Ovary (tissue), 3 donors: Measurements from ENCODE around the gene BLOC1S1.
"Not testable (repeated sequence)": the region's sequence is repeated elsewhere in the genome, so short reads cannot be mapped to it uniquely, and the experiment has no call there.

ENCODE experiments used
- CTCF ChIP-seq, 3 donors: fragments of 450-650 bp in 2 of 3; fragments of 200-600 bp in 1 of 3; IDR thresholded peaks; one replicate each; pipeline versions ENCODE4 v1.5.1 to v1.8.0; 2016 to 2022; ENCODE audit warnings: antibody characterized with exemption in 3 of 3, mild to moderate bottlenecking in 1 of 3
- POLR2A ChIP-seq: fragments of 450-650 bp; IDR thresholded peaks from one replicate; pipeline ENCODE4 v1.6.1; 2017; ENCODE audit warnings: antibody characterized with exemption, mild to moderate bottlenecking, moderate library complexity
- donor health status: DM: no; HTN: no; CAD: no.

GRCh38 chr12:55758575-55758974, 42.7 kb downstream of the BLOC1S1 start:
- not testable (repeated sequence) for TF ChIP-seq CTCF (IDR thresholded peaks at IDR 0.05); POLR2A
